ENCODE data around the gene GLB1L3. TPM values are rescaled to one million over a fixed set of nuclear protein-coding genes. Genes with fewer than 3 reads are reported as not detected.

The GLB1L3 gene
- total RNA-seq, 3 donors from 2014 or later = 1.0 to 1.6 TPM; not detected in 1

GRCh38 chr11:134237557-134237922, 38.6 kb upstream of the GLB1L3 start:
- no peak overlapping the region for H3K4me3 ChIP-seq
- H3K36me3 ChIP-seq = no peaks in the 10 kb centered on the region
- H3K9me3 ChIP-seq = no peaks in the 10 kb centered on the region
- intact Hi-C loops (cut with DNase I; ENCODE audit: low total_unique reads) = no loop called here
- no peak for TF ChIP-seq POLR2AphosphoS5 (IDR thresholded peaks at IDR 0.05)
- TF ChIP-seq POLR2A (IDR thresholded peaks at IDR 0.05) = no peak
- TF ChIP-seq CTCF (IDR thresholded peaks at IDR 0.05) = no peak
- H3K27me3 ChIP-seq = no peaks in the 10 kb centered on the region
- no peaks in the 10 kb centered on the region for H3K4me1 ChIP-seq
- no peak for DNase-seq (ENCODE audit: low spot score in 2 of 2)
- H3K27ac ChIP-seq = no peak overlapping the region

- DNase-seq (ENCODE audit: low spot score in 2 of 2) = no peak
- Histone ChIP-seq H3K27me3 (no peaks in the 10 kb centered on the region), H3K36me3 (peaks cover 3% of the 10 kb centered on the region), H3K9me3 (no peaks in the 10 kb centered on the region), H3K4me3 (no peak overlapping the region), H3K4me1 (no peaks in the 10 kb centered on the region), H3K27ac (no peak overlapping the region)
- intact Hi-C loops (cut with DNase I; ENCODE audit: low total_unique reads) = no loop called here
- TF ChIP-seq POLR2A (IDR thresholded peaks at IDR 0.05) = no peak
- TF ChIP-seq POLR2AphosphoS5 (IDR thresholded peaks at IDR 0.05) = no peak
- no peak for TF ChIP-seq CTCF (IDR thresholded peaks at IDR 0.05)
Observed at GRCh38 chr11:134238956-134239355, 37.2 kb upstream of the GLB1L3 start.

DNA sequence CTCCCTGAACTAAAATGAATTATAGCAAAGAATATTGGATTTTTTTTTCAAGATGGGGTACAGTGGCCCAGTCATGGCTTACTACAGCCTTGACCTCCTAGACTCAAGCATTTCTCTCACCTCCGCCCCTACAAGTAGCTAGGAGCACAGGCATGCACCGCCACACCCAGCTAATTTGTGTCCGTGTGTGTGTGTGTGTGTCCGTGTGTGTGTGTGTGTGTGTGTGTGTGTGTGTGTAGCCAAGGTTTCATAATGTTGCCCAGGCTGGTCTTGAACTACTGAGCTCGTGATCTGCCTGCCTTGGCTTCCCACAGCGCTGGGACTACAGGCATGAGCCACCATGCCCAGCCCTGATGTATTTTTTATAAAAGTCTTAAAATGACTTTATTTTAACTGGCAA, 35.6 kb upstream of the GLB1L3 start:
- Histone ChIP-seq H3K36me3 (peaks cover 13% of the 10 kb centered on the region), H3K27me3 (no peaks in the 10 kb centered on the region), H3K4me3 (no peak overlapping the region), H3K9me3 (no peaks in the 10 kb centered on the region), H3K4me1 (no peaks in the 10 kb centered on the region), H3K27ac (no peak overlapping the region)
- TF ChIP-seq CTCF (IDR thresholded peaks at IDR 0.05) = no peak
- no peak for TF ChIP-seq POLR2A (IDR thresholded peaks at IDR 0.05)
- no peak for TF ChIP-seq POLR2AphosphoS5 (IDR thresholded peaks at IDR 0.05)
- no peak for DNase-seq (ENCODE audit: low spot score in 2 of 2)
- intact Hi-C loops (cut with DNase I; ENCODE audit: low total_unique reads) = no loop called here

DNA sequence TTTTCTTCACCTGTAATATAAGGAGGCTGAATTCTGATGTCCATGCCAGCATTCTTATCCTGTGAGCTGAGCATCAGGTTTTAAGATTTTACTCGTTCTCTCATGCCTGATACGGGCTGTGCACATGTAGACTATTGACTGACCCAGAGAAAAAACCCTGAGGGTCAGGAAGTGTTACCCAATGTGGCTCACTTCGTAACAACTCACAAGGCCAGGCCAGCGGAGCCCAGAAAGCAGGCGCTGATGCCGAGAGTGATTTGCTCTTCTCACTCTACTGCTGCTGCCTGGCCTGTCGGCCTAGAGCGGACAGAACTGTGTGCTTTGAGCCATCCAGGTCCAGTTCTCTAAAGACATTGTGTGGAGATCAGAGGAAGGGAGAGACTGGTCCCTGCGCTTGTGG, 33.8 kb upstream of the GLB1L3 start:
- Histone ChIP-seq H3K4me3 (no peak overlapping the region), H3K4me1 (no peaks in the 10 kb centered on the region), H3K36me3 (peaks cover 14% of the 10 kb centered on the region), H3K27ac (no peak overlapping the region), H3K27me3 (no peaks in the 10 kb centered on the region), H3K9me3 (no peaks in the 10 kb centered on the region)
- no peak for DNase-seq (ENCODE audit: low spot score in 2 of 2)
- no peak for TF ChIP-seq POLR2AphosphoS5 (IDR thresholded peaks at IDR 0.05)
- TF ChIP-seq POLR2A (IDR thresholded peaks at IDR 0.05) = no peak
- TF ChIP-seq CTCF (IDR thresholded peaks at IDR 0.05) = no peak
- intact Hi-C loops (cut with DNase I; ENCODE audit: low total_unique reads) = no loop called here

GRCh38 chr11:134243913-134244312, 32.3 kb upstream of the GLB1L3 start:
- no peaks in the 10 kb centered on the region for H3K9me3 ChIP-seq
- no peak for TF ChIP-seq CTCF (IDR thresholded peaks at IDR 0.05)
- no peak for TF ChIP-seq POLR2AphosphoS5 (IDR thresholded peaks at IDR 0.05)
- no peak for TF ChIP-seq POLR2A (IDR thresholded peaks at IDR 0.05)
- no peak overlapping the region for H3K4me3 ChIP-seq
- no peaks in the 10 kb centered on the region for H3K4me1 ChIP-seq
- DNase-seq (ENCODE audit: low spot score in 2 of 2) = no peak
- intact Hi-C loops (cut with DNase I; ENCODE audit: low total_unique reads) = no loop called here
- peaks cover 14% of the 10 kb centered on the region for H3K36me3 ChIP-seq
- H3K27me3 ChIP-seq = no peaks in the 10 kb centered on the region
- H3K27ac ChIP-seq = no peak overlapping the region

Measured in breast epithelium (tissue), 4 donors.